T-helper 22 cell (primary cell): ENCODE results near the gene STIM1.

Experiments used
- DNase-seq: peaks from one replicate; pipeline ENCODE4 v3.0.0-alpha.2; 2020; ENCODE audit warnings: low read depth

Gene STIM1

DNA sequence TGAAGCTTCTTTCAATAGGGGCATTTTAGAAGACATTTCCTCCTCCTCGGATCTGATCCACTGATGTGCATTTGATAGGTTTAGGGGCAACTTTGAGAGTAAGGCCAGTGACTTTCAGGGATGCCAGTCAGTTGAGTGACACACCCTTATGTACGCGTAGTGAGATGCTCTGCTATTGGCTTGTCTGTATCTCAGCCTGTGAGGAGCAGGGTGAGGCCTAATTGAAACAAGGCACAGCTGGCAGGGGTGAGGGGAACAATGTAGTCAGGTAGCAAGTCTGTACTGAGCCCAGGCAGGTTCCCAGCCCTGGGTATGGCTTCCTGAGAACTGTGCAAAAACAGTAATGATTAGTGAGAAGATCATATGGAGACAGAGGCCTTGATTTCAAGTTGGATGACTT is 61.5 kb downstream of the STIM1 start:
- DNase-seq = no peak

DNA sequence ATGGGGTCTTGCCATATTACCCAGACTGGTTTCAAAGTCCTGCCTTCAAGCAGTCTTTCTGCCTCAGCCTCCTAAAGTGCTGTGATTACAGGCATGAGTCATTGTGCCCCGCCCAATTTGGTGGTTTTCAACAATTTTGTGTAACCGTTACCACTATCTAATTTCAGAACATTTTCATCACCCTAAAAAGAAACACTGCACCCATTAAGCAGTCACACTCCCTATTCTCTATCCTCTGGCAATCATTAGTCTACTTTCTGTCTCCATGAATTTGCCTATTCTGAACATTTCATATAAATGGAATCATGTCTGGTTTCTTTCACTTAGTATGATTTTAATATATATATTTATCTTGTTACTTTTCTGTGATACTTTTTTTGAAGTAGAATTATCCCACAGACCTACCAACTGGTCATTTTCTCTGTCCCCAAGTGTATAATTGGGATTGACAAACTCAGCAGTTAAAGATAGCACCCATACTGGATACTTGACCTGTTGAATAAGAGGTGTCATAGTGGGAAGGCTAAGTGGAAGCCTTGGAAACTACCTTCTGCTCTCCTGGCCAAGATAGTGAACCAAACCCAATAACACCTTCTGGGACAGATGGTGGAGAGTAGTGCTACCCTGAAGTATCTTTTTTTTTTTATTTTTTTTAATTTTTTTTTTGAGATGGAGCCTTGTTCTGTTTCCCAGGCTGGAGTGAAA is 64.8 kb downstream of the STIM1 start:
- DNase-seq = peak; percentile 35

DNA sequence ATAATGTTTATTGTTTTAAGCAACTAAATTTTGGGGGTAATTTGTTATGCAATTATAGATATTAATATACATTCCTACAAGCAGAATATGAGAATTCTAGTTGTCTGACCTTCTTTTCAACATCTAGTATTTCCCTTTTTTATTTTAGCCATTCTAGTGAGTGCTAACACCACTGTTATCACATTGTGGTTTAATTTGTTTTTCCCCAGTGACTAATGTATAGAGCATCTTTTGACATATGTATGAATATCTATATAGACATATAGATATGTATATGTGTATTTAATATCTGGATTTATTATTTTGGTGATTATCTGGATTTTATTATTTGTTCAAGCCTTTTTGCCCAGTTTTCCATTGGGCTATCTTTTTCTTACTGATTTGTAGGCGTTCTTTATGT is 66.6 kb downstream of the STIM1 start:
- DNase-seq = no peak

DNA sequence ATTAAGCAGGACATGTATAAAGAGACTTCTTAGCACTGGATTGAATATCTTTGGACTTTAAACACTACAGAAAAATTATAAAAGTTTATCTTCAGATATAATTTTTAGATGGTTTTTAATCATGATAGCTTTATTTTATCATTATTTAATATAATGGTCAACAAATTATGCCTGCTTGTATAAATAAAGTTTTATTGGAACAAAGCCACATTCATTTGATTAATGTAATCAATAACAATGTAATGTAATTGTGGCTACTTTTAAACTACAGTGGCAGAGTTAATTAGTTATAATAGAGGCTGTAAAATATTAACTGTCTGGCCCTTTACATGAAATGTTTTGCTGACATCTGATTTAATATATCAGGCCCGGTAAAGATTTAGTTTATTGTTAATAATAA is 70.0 kb downstream of the STIM1 start:
- DNase-seq = no peak

DNA sequence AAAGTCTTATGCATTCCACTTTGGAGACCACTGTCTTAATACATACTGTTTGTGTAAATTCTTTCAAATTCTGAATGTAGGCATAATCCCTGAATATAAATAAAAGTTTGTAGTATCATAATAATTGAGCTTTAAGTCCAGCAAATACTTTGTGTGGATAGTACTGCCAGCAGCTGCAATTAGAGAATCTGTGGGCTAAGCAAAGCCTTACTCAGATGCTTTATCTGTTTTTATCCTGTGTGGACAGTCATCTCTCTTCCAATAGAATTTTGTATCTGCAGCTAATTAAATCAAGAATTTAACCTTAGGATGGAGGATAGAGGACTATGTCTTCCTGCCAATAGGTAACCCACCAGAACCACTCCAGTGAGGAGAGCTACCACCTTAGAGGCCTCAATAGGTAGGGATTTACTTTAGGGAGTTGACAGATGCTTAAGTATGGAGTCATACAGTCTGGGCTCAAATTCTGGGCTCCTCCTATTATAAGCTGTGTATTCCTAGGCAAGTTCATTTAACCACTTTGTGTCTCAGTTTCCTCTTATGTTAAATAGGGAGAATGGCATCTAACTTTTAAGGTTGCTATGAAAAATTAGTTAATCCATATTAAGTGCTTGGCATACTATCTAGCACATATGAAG is 71.1 kb downstream of the STIM1 start:
- DNase-seq = no peak

DNA sequence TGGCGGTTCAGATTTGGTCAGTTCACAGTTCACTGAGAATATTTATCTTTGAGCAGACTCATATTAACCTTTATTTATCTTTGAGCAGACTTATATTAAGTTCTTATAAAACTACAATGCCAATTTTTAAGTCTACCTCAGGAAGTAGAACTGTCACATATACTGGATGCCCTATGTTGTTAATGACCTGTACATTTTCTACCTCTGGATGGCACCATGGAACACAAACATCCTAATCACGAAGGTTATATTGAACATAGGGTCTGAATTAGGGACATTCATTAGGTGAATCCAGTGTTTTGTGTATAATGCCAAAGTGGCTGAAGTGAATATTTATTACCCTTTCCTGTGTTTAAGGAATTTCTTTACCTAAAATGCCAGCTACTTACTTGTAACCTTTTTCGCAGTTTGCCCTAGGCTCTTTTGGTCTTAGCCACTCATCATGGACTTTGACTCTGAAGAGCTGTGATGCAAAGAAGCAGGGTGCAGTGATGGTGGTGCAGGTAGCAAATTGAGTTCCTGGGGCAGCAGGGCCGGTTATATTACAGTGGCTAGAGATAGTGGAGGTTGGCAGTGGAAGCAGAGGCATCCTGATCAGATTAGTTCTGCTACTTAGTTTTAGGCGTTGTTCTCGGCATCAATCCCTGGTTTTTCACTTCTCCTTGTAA is 71.8 kb downstream of the STIM1 start:
- DNase-seq = no peak

DNA sequence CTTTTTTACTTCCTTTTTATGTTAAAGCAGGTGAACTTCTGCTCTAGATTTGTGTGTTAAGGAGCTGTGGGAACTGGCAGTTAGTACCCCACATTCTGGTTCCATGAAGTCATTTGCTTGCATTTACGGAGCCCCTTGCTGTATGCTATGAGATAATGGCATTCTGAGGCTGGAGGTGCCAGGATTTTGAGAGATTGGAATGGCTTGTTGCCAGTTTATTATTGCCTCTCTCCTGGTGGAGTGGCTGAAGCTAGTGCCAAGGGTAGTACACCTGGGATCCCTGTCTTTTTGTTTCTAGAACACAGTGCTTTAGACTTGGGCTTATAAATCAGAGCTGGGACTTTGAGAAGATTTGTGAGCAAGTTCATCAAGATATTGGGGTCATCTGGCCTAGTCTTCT is 73.8 kb downstream of the STIM1 start:
- no peak for DNase-seq

DNA sequence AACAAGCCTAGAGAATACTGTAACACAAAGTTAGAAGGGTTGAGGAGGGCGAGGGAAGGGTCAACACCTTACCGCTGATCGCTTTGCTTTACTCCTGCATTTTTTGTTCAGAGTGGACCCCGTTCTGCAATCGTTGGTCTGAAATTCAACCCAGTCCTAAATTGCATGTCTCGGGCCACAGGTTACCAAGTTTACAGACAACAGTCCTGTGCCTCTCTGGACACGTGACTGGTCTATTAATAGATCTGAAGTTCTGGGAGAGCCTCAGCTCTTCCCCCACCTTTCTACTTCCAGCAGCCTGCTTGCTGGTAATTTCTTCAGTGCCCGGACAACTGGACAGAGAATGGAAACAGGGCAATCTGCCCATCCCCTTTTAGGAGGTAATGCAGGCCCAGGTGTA is 74.2 kb downstream of the STIM1 start:
- DNase-seq = no peak

DNA sequence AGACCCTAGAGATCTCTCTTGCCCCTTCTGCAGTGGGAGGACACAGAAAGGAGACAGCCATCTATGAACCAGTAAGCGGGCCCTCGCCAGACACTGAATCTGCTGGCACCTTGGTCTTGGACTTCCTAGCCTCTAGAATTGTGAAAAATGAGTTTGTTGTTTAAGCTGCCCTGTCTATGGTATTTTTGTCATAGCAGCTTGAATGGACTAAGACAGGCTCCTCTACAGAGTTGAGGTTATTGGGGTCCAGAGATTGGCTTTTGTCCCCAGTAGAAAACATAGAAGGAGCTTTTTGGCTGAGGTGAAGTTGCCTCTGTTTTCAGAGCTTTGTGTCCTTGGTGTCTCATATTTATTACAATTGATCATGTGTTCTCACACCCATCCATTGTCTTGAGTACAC is 77.2 kb downstream of the STIM1 start:
- DNase-seq = no peak

DNA sequence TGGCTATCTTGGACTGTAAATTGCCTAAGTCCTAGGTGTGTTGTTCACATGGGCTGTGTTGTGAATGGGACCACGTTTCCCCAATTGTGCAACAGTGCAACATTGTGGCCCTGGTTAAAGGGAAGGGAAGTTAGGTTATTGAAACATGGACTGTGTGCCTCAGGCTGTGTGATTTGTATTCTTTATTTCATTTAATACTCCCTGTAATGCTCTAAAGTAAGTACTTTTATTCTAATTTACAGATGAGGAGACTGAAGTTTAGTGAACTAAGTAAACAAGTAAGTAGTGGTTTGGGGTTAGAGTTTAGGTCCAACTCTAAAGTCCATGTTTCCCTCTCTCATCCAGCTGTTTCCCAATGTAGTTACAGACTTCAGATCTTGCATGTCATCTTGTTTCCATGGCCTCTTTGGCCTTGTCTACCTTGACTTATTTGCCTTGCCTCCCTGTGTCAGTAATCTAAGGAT is 77.7 kb downstream of the STIM1 start:
- no peak for DNase-seq

DNA sequence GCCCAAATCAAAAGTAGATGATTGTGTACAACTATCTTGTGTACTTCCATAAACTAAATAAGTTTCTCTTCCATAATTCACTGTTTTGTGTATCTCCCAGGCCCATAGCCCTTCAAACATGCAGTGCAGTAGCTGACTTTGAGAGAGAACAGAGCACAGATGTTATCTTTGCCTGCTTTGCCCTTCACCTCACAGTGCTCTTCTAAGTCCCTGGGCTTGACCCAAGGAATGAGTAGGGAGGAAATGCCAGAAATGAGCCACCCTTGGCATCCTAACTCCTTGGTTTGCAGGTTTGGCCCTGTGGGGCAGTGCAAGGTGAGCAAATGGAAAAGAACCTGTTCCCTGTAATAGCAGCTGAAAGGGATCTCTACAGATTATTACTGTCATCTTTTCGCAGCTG is 79.2 kb downstream of the STIM1 start:
- no peak for DNase-seq

DNA sequence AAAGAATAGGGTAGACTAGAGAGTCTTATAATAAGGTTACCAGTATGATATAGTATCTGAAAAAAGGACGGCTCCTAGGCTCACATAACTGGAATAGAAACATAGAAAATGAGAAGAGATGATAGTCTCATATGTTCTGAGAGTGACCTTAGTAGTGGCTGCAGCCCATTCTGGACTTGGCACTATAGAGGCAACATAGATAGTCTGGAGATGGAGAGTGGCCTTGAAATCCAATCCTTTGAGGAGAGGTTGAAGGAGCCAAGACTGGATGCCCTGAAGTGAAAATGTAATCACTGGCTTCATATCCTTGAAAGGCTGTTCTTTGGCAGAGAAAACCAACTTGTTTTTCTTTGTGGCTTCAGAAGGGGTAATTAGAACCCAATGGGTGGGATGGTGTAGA is 81.1 kb downstream of the STIM1 start:
- no peak for DNase-seq

DNA sequence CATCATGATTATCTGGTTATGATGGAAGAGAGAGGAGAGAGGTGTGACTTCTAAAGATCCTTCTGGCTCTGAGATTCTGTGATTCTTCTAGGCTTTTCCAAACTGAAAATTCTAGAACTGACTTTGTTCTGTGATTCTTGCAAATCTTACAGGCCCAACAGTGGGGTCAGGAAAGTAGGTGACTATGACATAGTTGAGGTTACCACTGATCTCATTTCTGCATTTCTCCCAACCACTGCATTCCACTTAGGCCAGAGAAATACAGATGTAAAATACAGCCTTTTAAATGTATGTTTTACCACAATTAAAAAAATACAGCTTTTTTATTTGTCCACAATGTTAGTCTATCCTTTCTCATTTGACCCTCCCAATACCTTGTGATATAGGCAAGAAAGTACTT is 83.7 kb downstream of the STIM1 start:
- no peak for DNase-seq

DNA sequence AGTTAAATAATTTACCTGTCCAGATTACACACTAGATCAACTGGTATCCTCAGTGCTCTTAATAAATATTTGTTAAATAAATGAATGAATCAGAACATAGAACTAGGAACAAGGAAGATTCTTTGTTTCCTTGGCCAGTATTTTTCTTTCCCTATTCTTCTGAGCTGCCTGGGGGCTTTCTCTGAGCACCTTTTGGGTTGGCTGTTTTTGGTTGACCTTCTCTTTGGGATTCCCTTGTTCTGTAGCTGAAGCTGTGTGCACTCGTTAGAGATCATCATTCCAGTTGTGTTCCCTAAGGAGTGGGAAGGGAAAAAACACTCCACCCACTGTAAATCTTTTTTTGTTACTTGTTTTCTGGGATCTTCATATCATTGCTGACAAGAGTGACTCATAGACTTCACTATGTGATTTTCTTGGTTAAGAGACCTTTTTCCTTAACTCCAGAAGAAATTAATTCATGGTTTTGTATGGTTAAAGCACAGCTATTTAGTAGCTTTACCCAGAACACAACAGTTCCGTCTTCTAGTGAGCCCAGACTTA is 84.3 kb downstream of the STIM1 start:
- DNase-seq = no peak

DNA sequence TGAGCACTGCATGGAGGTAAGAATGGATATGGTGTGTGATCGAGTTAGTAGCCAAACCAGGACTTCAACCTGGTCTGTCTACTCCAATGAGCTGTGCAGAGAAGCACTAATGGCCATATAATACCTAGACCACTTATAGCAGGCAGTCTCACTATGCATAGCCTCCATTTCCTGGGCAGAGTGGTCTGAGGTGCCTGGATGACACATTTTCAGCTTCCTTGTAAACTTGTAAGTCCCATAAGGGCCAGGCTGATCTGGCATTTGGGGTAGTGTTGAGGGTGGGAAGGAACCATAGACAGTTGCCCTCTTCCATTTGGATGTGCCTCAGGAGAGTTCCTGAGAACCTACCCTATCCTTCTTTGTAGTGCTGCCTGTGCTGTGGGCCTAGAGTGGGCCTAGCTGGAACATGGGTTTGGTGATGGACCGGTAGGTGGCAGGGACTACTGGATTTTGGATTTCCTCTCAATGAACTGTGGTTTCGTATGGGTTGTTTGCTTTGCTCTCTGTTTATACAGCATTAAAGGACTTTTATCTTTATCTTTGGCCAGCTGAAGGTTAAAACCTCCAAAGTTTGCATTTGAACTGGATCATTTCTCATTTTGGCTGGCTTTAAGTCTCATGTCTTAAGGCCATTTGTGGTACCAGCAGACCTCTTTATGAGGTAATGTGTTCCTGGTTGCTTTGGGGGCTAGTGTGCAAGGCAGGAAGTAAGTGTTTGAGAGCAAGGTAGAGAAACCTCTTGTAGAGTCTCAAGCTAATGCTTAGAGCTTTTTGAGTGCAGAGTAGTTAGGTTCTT is 86.9 kb downstream of the STIM1 start:
- no peak for DNase-seq

DNA sequence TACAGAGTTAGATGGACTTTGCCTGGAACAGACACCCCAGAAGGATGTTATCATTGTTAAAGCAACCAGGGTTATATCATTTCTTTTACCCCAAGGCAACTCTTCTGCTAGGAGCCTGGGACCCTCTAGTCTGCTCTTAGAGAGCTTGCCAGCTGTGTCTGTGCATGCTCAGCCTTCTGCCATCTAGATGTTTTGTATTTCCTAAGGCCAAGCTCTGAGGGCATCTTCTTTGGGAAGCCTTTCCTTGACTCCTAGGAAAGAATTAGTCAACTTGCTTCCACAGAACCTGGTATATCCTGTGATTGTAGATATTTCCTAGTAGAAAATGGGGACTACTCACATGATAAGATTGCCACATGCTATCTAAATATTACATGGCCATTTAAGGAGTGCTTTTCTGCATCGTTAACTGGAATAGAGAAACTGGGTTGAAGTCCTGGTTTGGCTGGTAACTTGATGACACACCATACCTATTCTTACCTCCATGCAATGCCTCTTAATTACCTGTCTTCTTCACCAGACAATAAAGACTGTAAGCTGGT is 87.6 kb downstream of the STIM1 start:
- no peak for DNase-seq

DNA sequence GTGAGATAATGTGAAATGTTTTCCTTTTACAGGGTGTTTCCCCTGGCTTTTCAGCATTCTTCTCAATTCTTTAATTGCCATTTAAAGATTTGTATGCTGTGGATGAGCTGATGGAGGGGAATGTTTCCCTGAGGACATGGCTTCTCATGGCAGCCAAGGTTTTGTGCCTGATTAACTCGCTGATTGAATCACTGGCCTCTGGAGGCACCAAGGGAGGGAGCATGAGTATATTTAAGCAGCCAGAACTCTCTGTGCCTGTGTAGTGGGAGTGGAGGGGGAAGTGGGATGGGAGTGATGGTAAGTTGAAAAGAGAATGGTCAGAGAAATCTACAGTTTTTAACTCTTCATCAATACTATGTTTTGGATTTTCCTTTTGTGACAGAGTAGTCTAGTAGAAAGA is 88.7 kb downstream of the STIM1 start:
- DNase-seq = no peak

DNA sequence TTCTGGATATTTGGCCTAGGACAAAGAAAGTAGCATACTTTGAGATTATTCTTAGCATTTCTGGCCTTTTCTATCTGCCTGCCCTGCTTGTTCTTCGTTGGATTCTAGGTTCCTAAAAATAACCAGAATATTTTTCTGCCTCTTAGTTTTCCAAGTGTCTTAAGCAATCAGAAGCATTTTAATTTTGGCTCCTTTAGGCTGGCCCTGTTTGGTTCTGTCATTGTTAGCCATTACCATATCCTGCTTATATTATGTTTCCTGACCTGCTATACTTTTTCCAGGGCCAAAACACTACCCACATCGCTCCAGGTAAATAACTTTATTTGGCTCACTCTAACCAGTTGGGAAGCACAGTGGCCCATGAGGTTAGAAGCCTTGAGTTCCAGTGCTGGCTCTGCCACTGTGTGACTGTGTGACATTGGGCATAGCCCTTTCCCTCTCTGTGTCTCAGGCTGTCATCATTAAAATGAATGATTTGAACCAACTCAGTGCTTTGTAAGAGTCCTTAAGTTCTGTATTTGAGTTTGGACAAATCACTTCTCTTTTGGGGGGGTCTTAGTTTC is 91.1 kb downstream of the STIM1 start:
- no peak for DNase-seq

DNA sequence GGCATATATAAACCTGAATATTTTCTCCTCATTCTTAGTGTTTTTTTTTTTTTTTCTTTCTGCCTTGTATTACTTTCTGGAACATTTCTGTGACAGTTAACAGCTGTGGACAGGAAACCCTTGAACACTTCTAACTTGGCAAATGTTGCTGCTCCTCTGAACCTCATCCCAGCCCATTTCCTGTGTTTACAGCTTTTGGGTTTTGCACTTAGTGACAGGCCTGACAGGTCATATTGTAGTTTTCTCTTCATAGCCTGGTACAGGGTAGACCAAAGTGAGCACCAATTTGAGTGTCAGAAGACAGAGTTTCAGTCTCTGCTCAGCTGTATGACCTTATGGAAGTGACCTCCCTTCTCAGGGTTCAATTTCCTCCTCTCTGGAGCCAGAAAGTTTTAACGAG is 91.6 kb downstream of the STIM1 start:
- peak; percentile 12 for DNase-seq

DNA sequence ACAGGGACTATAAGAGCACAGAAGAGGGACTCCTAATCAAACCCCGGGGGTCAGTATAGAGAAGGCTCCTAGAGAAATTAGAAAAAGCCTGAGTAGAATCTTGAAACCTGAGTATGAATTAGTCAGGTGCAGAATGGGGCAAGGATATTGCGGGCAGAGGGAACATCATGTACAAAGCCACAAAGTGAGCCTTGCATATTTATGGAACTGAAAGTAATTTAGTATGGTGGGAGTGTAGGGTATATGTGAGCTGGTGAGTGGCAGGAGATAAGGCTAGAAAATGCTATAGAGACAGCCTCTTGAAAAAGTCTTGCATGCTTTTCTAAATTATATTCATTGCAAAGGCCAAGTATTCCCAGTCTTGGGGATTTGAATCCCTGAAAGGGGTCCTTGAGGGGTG is 93.7 kb downstream of the STIM1 start:
- no peak for DNase-seq

DNA sequence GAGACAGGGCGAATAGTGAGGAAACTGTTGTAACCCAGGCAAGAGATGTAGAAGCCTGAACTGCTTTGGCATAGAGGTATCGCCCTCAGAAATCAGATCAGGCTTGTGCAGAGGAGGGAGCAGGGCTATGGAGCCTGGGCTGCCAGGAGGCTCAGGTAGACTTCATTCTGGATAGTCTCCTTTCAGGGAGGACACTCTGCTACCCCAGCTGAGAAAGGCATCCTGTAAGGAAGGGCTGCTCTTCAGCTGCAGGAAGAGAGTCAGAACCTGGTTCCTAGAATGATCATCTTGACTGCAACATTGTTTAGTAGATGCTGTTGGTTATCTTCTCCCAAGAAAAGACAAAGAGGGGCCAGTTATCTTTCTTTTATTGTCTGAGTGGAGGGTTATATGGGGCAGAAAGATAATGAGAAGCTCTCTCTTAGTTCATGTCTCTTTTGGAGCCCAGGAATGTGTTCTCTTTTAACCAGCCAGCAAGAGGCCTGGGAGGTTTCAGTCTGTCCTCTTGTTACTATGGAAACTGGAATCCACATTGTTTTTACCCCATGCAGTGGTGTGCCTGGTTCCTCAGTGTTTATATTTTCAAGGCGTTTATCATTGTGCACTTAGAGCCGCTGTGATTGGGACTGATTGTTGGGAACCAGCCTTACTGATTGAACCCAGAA is 95.7 kb downstream of the STIM1 start:
- no peak for DNase-seq
